GM12891 (cell line): Measurements from ENCODE around the gene AHRR.

ENCODE experiments used
- POLR2AphosphoS5 ChIP-seq: IDR thresholded peaks from 2 replicates; pipeline ENCODE4 v1.6.1; 2011; ENCODE audit warnings: low read depth, low read length, control low read depth
- TAF1 ChIP-seq: IDR thresholded peaks from 2 replicates; pipeline ENCODE4 v1.6.1; 2011; ENCODE audit warnings: low read depth, low read length, control low read depth

DNA sequence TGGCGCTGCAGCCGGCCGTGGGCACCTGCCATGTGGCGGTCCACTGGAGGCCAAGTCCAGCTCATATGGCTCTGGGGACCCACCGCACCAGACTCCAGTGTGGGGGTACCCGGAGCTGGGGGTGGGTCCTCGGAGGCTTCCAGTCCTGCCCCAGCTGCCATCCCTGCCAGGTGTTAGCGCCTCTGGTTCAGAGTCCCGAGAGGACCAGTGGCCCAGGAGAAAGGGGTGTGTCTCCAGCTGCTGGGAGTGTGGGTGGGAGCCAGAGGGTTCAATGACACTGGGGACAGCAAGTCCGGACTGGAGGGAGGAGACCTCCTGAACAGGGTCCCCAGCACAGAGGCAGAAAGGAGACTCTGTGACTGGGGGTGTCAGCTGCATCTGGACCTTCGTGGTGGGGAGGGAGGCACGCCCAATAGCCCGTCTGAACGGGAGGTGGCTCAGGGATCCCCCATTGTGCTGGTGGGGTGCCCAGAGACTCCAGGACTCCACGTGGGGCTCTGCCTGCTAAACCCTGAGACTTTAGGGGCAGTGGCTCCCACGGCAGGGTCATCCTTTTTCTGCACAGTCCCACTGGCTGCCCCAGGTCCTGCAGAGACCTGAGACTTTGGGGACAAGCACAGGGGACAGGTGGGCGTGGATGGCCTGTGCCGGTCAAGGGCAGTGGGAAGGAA lies 2.4 kb upstream of the AHRR start:
- TF ChIP-seq POLR2AphosphoS5 (no peak), TAF1 (no peak)
